WI38 (cell line): ENCODE measurements around the gene PMS1.
A peak's percentile ranks its signal among the peaks of the same experiment; 100 is the strongest.

Source experiments
- H3K4me3 ChIP-seq: 2 replicates; pipeline ENCODE4 v1.5.1; 2011; ENCODE audit warnings: low read depth, mild to moderate bottlenecking, control low read depth, low read length
- TF ChIP-seq, protein P1 (sequence below): IDR thresholded peaks from 2 replicates; pipeline ENCODE4 v1.5.1; 2012; ENCODE audit warnings: low read depth, mild to moderate bottlenecking, control low read depth, low read length

Gene PMS1

DNA sequence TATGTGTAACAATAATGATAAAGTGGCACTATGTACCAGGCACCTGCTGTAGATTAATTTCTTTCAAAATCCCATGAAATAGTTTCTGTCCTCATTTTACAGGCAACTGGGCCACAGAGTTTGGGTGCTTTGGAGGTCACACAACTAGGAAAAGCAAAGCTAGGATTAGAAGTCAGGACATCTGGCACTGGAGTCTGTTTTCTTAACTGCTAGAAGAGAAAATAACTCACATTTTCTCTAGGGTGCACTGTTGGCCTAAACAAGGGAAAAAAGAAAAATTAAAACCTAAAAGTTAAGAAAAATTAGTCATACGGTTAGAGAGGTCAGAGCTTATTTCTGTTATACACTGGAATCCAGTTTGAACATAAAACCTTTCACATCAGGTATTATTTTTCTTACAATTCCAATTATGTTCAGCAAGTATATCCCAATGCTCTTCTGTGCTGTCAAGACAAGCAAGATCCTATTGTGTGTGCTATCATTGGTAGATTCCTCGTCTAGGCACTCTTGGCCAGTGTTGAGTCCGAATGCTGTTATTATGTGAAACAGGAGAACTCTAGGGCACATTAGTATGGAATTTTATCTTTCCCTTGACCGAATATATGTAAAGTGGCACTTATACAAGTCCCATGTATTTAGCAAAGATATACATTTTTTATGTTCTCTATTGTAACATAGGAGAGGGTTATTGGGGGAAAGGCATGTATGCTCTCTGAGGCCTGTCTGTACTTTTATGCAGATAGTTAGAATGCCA is 20.2 kb upstream of the PMS1 start:
- TF ChIP-seq, protein P1, sequence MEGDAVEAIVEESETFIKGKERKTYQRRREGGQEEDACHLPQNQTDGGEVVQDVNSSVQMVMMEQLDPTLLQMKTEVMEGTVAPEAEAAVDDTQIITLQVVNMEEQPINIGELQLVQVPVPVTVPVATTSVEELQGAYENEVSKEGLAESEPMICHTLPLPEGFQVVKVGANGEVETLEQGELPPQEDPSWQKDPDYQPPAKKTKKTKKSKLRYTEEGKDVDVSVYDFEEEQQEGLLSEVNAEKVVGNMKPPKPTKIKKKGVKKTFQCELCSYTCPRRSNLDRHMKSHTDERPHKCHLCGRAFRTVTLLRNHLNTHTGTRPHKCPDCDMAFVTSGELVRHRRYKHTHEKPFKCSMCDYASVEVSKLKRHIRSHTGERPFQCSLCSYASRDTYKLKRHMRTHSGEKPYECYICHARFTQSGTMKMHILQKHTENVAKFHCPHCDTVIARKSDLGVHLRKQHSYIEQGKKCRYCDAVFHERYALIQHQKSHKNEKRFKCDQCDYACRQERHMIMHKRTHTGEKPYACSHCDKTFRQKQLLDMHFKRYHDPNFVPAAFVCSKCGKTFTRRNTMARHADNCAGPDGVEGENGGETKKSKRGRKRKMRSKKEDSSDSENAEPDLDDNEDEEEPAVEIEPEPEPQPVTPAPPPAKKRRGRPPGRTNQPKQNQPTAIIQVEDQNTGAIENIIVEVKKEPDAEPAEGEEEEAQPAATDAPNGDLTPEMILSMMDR, result no peak
- H3K4me3 ChIP-seq, result no peak overlapping the region

GRCh38 chr2:189770590-189771322 is 13.5 kb upstream of the PMS1 start:
- TF ChIP-seq, protein P1, result no peak
- H3K4me3 ChIP-seq, result no peak overlapping the region

DNA sequence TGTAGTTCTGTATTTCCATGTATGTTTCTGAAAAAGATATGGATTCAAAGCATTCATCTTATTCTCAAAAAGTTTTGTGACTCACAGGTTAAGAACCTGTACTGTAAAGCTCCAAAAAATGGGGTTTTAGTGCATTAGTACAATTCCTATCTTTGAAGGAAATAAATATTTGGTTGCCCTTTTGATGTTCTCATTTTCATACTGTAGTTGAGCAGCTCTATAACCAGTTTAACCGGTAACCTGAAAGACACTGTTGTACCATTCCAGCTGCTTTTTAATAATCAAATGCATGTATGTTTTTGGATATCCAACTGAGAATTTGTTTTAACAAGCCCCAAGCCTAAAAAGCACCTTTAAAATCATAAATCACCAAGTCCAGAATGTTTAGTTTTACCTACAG is 12.0 kb upstream of the PMS1 start:
- TF ChIP-seq, protein P1, result no peak
- no peak overlapping the region for H3K4me3 ChIP-seq

DNA sequence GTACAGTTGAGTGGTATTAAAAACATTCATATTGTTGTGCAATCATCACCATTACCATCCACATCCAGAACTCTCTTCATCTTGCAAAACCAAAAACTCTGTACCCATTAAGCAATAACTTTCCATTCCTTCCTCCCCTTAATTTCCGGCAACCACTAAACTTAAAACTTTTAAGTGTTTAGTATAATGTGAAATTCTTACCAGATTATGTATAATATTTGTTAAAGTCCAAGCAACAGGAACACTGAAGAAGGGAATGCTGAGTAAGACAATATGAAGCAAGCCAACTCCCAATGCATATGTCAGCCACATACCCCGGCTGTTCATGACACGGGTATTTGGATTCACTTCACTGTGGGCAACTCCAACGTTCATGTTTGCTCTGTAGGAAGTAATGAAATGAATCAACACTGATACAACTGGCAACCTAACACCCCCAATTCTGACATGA is 2.0 kb upstream of the PMS1 start:
- TF ChIP-seq, protein P1, result no peak
- peak overlapping the region; percentile 7; the same call in 1 of the 2 replicates for H3K4me3 ChIP-seq

DNA sequence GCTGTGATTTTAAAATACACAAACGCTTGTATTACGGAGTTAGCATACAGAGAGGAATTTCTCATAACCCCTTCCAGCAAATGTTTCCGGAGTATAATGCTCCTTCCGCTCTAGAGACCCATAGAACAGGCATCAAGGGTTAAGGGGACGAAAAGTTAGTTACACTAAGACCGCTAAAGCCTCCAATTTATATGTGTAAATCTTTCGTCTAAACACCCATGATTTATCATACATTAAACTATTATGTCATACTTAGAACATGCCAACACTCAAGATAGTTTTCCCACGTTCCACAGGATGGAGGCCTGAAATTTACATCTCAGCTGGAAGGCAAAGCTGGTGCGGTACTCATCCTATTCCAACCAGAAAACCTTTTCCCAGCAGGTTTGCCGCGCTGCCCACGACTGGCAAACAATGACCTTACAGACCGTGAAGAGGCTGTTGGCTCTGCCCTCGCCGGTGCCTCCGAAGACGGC is 761 bp upstream of the PMS1 start:
- TF ChIP-seq, protein P1, result no peak
- H3K4me3 ChIP-seq, result peak overlapping the region; percentile 77

GRCh38 chr2:189791338-189792042 is 7.2 kb downstream of the PMS1 start:
- TF ChIP-seq, protein P1, result no peak
- no peak overlapping the region for H3K4me3 ChIP-seq
